GM19023 (cell line): ENCODE data around the gene PRR36.
"Not testable (repeated sequence)": the region's sequence is repeated elsewhere in the genome, so short reads cannot be mapped to it uniquely, and the experiment has no call there.

ENCODE experiments used
- ATAC-seq: cut with Tn5 transposase; IDR thresholded peaks from one replicate; pipeline ENCODE4 v1.9.1; 2021; ENCODE audit warnings: mild to moderate bottlenecking, moderate library complexity; ENCODE audit not compliant: unreplicated experiment

PRR36 gene

GRCh38 chr19:7861619-7862412 lies 12.4 kb downstream of the PRR36 start:
- no peak for ATAC-seq

GRCh38 chr19:7860714-7861618 lies 13.2 kb downstream of the PRR36 start:
- no peak for ATAC-seq

- ATAC-seq, result no peak
Observed at GRCh38 chr19:7859831-7860713, 14.1 kb downstream of the PRR36 start.

- ATAC-seq, result not testable (repeated sequence)
Observed at GRCh38 chr19:7859087-7859486, 15.1 kb downstream of the PRR36 start.

- ATAC-seq, result no peak
Observed at GRCh38 chr19:7858109-7858770, 15.9 kb downstream of the PRR36 start.

GRCh38 chr19:7857727-7858108 lies 16.5 kb downstream of the PRR36 start:
- no peak for ATAC-seq

GRCh38 chr19:7856679-7857663 lies 17.2 kb downstream of the PRR36 start:
- no peak for ATAC-seq

GRCh38 chr19:7856109-7856591 lies 18.0 kb downstream of the PRR36 start:
- ATAC-seq, result no peak

GRCh38 chr19:7855426-7856108 lies 18.6 kb downstream of the PRR36 start:
- no peak for ATAC-seq

- ATAC-seq, result no peak
Observed at GRCh38 chr19:7853770-7854128, 20.4 kb downstream of the PRR36 start.

- no peak for ATAC-seq
Observed at GRCh38 chr19:7852851-7853769, 21.1 kb downstream of the PRR36 start.

- ATAC-seq, result no peak
Observed at GRCh38 chr19:7851623-7852500, 22.3 kb downstream of the PRR36 start.

- ATAC-seq, result no peak
Observed at GRCh38 chr19:7850945-7851622, 23.1 kb downstream of the PRR36 start.

GRCh38 chr19:7850000-7850813 lies 24.0 kb downstream of the PRR36 start:
- ATAC-seq, result no peak

GRCh38 chr19:7849631-7849999 lies 24.6 kb downstream of the PRR36 start:
- no peak for ATAC-seq
